Activated T-helper 1 cell treated with anti-CD3 and anti-CD28 coated beads, Interleukin-12 subunit alpha, Interleukin-12 subunit beta, Interleukin-2, Interleukin-4 antibody, amounts not matched to agents 30 ng/mL and 10 ng/mL and 1 ng/mL, durations not matched to agents 14 hours and 24 hours and 36 hours (primary cell): ENCODE results near the gene EXOC3L2. TPM values are rescaled to one million over a fixed set of nuclear protein-coding genes. Genes with fewer than 3 reads are reported as not detected.
"Not testable (repeated sequence)": the region's sequence is repeated elsewhere in the genome, so short reads cannot be mapped to it uniquely, and the experiment has no call there.

Experiments
- DNase-seq: peaks from one replicate; pipeline ENCODE4 v3.0.0; 2021; ENCODE audit warnings: low spot score
- H3K27ac Mint-ChIP-seq: one replicate; pipeline ENCODE4 v1.8.0; 2021; ENCODE audit warnings: mild to moderate bottlenecking, mixed read lengths
- H3K27me3 Mint-ChIP-seq: one replicate; pipeline ENCODE4 v1.8.0; 2022; ENCODE audit warnings: mild to moderate bottlenecking, moderate library complexity, mixed read lengths; ENCODE audit not compliant: insufficient read depth
- H3K36me3 Mint-ChIP-seq: one replicate; pipeline ENCODE4 v1.8.0; 2021; ENCODE audit warnings: low read depth, mixed read lengths
- H3K4me1 Mint-ChIP-seq: one replicate; pipeline ENCODE4 v1.8.0; 2021; ENCODE audit warnings: low read depth, mixed read lengths
- H3K4me3 Mint-ChIP-seq: one replicate; pipeline ENCODE4 v1.8.0; 2021; ENCODE audit warnings: mild to moderate bottlenecking, moderate library complexity, mixed read lengths
- H3K9me3 Mint-ChIP-seq: one replicate; pipeline ENCODE4 v1.8.0; 2021; ENCODE audit warnings: mixed read lengths
- intact Hi-C: fragments of 100-400 bp; cut with micrococcal nuclease; formaldehyde crosslinking; loops from one replicate; pipeline ENCODE4 v1.15.1; 2024
- total RNA-seq: library from RNA; stranded (reverse); gene quantifications from 2 replicates; pipeline ENCODE4 v1.2.3, GENCODE V29; 2022

EXOC3L2 gene
- total RNA-seq, 1 donor from 2014 or later = not detected

DNA sequence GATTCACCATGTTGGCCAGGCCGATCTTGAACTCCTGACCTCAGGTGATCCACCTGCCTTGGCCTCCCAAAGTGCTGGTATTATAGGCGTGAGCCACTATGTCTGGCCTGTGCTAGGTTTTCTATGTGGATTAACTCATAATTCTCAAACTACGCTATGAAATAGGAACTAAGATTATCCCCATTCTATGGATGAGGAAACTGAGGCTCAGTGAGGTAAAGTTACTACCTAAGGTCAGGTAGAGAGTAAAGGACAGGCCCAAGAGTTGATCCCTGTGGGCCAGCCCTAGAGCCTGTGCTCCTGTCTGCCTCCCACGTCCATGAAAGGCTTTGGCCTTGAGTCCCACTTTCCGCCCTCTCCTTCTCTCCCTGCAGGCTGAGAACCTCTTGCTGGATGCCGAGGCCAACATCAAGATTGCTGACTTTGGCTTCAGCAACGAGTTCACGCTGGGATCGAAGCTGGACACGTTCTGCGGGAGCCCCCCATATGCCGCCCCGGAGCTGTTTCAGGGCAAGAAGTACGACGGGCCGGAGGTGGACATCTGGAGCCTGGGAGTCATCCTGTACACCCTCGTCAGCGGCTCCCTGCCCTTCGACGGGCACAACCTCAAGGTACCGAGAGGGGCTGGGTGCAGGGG, 26.0 kb upstream of the EXOC3L2 start:
- peaks cover 10% of the 10 kb centered on the region for H3K36me3 Mint-ChIP-seq
- intact Hi-C loops = no loop called here
- DNase-seq = no peak
- H3K4me1 Mint-ChIP-seq = no peaks in the 10 kb centered on the region
- no peaks in the 10 kb centered on the region for H3K27me3 Mint-ChIP-seq
- H3K4me3 Mint-ChIP-seq = no peak overlapping the region
- no peaks in the 10 kb centered on the region for H3K9me3 Mint-ChIP-seq
- H3K27ac Mint-ChIP-seq = no peak overlapping the region

DNA sequence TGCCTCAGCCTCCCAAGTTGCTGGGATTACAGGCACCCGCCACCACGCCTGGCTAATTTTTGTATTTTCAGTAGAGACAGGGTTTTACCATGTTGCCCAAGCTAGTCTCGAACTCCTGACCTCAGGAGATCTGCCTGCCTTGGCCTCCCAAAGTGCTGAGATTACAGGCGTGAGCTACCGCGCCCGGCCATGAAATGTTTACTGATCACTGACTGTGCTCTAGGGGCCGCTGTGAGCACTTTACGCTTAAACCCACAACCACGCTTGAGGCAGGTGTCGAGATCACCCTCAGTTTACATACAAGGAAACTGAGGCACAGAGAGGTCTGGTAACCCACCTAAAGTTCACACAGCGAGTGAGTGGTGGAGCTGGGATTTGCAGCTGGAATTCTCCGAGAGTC, 24.7 kb upstream of the EXOC3L2 start:
- H3K9me3 Mint-ChIP-seq, DNase-seq, intact Hi-C loops, H3K27me3 Mint-ChIP-seq, H3K27ac Mint-ChIP-seq, H3K4me3 Mint-ChIP-seq, H3K36me3 Mint-ChIP-seq, H3K4me1 Mint-ChIP-seq: not testable (repeated sequence)

DNA sequence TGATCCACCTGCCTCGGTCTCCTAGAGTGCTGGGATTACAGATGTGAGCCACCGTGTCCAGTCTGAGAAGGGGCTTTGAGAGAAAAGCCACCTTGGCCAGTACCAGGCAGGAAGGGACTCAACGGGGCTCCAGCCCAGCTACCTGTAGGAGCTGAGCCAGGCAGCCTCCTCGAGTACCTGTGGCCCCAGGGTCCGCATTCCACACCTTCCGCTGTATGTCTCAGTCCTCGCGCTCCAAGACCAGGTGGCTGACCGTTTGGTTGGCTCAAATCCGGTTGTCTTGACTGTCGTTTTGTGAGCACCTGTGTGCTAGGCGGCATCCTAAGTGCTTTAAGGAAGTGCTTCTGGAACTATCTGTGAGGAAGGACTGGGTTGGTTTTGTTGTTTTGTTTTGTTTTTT, 22.1 kb upstream of the EXOC3L2 start:
- no peak overlapping the region for H3K4me3 Mint-ChIP-seq
- H3K4me1 Mint-ChIP-seq = no peaks in the 10 kb centered on the region

DNA sequence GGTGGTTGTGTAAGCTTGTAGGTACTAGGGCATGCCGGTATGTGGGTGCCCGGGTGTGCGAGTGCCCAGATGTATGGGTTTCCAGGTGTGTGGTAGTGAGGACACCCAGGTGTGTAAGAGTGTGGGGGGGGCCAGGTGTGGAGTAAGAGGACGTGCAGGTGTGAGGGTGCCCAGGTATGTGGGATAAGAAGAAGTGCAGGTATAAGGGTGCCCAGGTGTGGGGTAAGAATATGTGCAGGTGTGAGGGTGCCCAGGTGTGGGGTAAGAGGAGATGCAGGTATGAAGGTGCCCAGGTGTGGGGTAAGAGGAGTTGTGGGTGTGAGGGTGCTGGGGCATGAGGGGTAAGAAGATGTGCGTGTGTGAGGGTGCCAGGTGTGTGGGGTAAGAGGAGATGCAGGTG, 20.2 kb upstream of the EXOC3L2 start:
- no peaks in the 10 kb centered on the region for H3K9me3 Mint-ChIP-seq
- no peaks in the 10 kb centered on the region for H3K27me3 Mint-ChIP-seq
- no peaks in the 10 kb centered on the region for H3K36me3 Mint-ChIP-seq
- H3K27ac Mint-ChIP-seq = no peak overlapping the region
- no peaks in the 10 kb centered on the region for H3K4me1 Mint-ChIP-seq
- intact Hi-C loops = no loop called here
- DNase-seq = no peak
- H3K4me3 Mint-ChIP-seq = no peak overlapping the region

More for the DNA sequence above, 22.1 kb upstream of the EXOC3L2 start:
- no peak for DNase-seq
- intact Hi-C loops = no loop called here
- Mint-ChIP-seq H3K36me3 (peaks cover 3% of the 10 kb centered on the region), H3K27me3 (no peaks in the 10 kb centered on the region), H3K27ac (no peak overlapping the region), H3K9me3 (no peaks in the 10 kb centered on the region)

DNA sequence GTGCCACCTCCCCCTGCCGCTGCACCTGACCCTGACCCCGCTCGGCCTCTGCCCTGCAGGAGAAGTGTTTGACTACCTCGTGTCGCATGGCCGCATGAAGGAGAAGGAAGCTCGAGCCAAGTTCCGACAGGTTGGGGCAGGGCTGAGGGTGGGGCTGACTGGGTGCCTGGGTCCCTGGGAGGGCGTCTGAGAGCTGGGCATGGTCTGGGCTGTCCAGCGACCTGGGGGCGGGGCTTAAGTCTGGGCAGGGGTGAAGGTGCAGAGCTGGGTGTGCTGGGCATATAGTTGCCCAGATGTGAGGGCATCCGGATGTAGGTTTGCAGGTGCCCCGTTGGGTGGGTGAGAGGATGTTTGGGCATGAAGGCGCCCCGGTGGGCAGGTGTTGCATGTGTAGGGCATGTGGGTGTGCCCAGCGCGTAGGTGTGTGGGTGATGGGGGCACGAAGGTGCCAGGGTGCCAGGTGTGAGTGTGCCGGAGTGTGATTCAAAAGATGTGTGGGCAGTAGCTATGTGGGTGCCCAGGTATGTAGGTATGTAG, 19.6 kb upstream of the EXOC3L2 start:
- H3K27me3 Mint-ChIP-seq = no peaks in the 10 kb centered on the region
- intact Hi-C loops = no loop called here
- DNase-seq = no peak
- no peaks in the 10 kb centered on the region for H3K4me1 Mint-ChIP-seq
- no peak overlapping the region for H3K4me3 Mint-ChIP-seq
- H3K36me3 Mint-ChIP-seq = no peaks in the 10 kb centered on the region
- H3K27ac Mint-ChIP-seq = no peak overlapping the region
- H3K9me3 Mint-ChIP-seq = no peaks in the 10 kb centered on the region

DNA sequence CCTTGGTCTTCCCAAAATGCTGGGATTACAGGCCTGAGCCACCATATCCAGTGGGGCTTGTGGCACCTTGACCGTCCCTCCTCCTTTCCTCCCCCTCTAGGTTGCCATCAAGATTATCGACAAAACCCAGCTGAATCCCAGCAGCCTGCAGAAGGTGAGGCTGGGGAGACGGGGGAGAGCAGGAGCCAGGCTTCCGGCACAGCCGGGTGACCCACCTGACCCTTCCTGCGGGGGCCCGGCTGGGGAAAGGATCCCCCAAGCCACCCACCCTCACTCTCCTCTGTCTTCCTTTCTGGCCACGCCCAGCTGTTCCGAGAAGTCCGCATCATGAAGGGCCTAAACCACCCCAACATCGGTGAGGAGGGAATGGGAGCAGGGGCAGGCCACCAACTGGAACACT, 17.8 kb upstream of the EXOC3L2 start:
- intact Hi-C loops = no loop called here
- DNase-seq = no peak
- Mint-ChIP-seq H3K4me1 (no peaks in the 10 kb centered on the region), H3K4me3 (no peak overlapping the region), H3K9me3 (no peaks in the 10 kb centered on the region), H3K36me3 (no peaks in the 10 kb centered on the region), H3K27ac (no peak overlapping the region), H3K27me3 (no peaks in the 10 kb centered on the region)

DNA sequence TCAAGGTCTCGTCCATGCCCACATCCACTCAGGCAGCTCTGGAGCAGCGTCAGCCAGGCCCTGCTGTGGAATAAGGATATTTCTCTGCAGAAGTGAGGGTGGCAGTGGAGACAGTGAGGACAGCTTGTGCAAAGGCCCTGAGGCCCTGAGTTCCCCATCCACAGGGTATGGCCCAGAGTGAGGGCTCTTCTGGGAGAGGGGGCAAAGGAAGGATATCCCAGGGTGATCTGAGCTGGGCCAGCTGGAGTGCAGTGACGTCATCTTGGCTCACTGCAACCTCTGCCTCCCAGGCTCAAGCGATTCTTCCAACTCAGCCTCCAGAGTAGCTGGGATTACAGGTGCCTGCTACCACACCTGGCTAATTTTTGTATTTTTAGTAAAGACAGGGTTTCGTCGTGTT, 17.4 kb upstream of the EXOC3L2 start:
- no peaks in the 10 kb centered on the region for H3K27me3 Mint-ChIP-seq
- no peaks in the 10 kb centered on the region for H3K9me3 Mint-ChIP-seq
- no peaks in the 10 kb centered on the region for H3K4me1 Mint-ChIP-seq
- H3K4me3 Mint-ChIP-seq = no peak overlapping the region
- DNase-seq = no peak
- intact Hi-C loops = no loop called here
- no peaks in the 10 kb centered on the region for H3K36me3 Mint-ChIP-seq
- H3K27ac Mint-ChIP-seq = no peak overlapping the region

DNA sequence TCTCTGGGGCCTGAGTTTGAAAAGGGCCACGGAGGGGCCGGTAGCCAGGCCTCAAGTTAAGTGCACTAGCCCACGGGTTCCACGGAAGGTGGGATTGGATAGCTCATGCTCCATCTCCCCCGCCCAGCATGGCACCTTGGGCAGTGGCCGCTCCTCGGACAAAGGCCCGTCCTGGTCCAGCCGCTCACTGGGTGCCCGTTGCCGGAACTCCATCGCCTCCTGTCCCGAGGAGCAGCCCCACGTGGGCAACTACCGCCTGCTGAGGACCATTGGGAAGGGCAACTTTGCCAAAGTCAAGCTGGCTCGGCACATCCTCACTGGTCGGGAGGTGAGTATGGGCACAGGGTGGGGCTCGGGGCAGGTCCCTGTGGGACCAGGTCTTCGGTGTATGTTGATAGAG, 13.7 kb upstream of the EXOC3L2 start:
- Mint-ChIP-seq H3K4me3 (no peak overlapping the region), H3K27me3 (no peaks in the 10 kb centered on the region), H3K36me3 (no peaks in the 10 kb centered on the region), H3K27ac (no peak overlapping the region), H3K4me1 (no peaks in the 10 kb centered on the region), H3K9me3 (no peaks in the 10 kb centered on the region)
- intact Hi-C loops = no loop called here
- no peak for DNase-seq

DNA sequence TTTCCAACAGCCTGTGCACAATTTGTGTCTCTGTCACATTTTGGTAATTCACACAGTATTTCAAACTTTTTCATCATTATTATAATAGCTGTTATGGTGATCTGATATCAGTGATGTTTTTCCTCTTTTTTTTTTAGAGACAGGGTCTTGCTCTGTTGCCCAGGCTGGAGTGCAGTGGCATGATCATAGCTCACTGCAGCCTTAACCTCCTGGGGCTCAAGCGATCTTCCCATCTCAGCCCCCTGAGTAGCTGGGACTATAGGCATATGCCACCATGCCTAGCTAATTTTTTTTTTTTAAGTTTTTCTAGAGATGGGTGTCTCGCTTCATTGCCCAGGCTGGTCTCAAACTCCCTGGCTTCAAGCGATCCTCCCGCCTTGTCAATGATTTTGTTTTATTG, 11.6 kb upstream of the EXOC3L2 start:
- no peak overlapping the region for H3K4me3 Mint-ChIP-seq
- no peak overlapping the region for H3K27ac Mint-ChIP-seq
- no peak for DNase-seq
- intact Hi-C loops = no loop called here
- H3K36me3 Mint-ChIP-seq = no peaks in the 10 kb centered on the region
- H3K4me1 Mint-ChIP-seq = peaks cover 13% of the 10 kb centered on the region
- H3K27me3 Mint-ChIP-seq = no peaks in the 10 kb centered on the region
- no peaks in the 10 kb centered on the region for H3K9me3 Mint-ChIP-seq

DNA sequence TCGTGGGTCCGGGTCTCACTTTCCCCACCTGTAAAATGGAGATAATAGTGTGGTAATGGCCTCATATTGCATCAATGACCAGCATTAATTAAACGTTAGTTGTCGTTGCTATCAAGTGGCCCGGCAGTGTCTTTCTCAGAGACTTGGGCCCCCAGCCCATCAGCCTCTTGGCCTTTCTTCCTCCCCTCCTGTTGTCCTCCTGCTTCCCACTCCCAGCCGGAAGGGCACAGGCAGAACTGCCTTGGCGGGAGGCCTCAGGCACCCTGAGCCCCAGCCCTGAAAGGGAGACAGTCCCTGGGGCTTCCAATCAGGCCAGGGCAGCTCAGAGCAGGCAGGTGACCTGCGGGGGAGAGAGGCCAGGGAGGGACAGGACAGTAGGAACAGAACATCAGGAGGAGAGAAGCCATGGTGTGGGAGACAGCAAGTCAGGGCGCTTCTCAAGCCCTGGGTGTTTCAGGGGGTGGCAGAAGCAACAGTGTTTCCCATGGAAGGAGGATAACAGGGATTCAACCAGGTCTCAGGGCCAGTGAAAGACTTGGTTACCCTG, 10.5 kb upstream of the EXOC3L2 start:
- Mint-ChIP-seq H3K9me3 (no peaks in the 10 kb centered on the region), H3K4me3 (no peak overlapping the region), H3K4me1 (peaks cover 17% of the 10 kb centered on the region), H3K36me3 (no peaks in the 10 kb centered on the region), H3K27ac (no peak overlapping the region), H3K27me3 (no peaks in the 10 kb centered on the region)
- no peak for DNase-seq
- intact Hi-C loops = no loop called here

DNA sequence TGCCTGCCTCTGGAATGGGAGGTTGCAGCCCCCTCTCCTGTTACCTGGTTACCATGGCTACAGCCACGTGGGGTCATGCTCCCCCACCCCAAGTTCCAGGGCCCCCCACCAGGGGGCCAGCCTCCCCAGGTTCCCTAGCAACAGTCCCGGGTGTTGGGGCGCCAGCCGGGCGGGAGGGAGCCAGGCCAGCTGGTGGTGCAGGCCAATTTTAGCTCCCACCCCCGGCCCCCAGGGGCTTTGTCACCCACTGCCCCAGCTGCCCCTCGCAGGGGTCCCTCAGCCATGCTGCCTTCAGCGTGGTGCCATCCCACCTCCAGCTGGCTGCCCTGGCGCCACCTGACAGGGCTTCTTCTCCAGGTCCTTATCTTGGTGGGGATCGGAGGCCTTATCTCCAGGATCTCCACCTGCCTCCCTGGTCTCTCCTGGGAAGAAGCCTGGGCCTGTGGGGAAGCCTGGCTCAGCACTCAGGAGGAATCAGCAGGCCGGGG, 8.9 kb upstream of the EXOC3L2 start:
- intact Hi-C loops = loop anchor here (5.0 kb wide), 2 partner anchors 177 to 233 kb away; partner anchors contain the start of genes GEMIN7 and ZNF296
- Mint-ChIP-seq H3K4me3 (peak overlapping the region; percentile 75), H3K9me3 (no peaks in the 10 kb centered on the region), H3K4me1 (peaks cover 19% of the 10 kb centered on the region), H3K27me3 (peaks cover 2% of the 10 kb centered on the region), H3K27ac (no peak overlapping the region), H3K36me3 (no peaks in the 10 kb centered on the region)
- DNase-seq = no peak

DNA sequence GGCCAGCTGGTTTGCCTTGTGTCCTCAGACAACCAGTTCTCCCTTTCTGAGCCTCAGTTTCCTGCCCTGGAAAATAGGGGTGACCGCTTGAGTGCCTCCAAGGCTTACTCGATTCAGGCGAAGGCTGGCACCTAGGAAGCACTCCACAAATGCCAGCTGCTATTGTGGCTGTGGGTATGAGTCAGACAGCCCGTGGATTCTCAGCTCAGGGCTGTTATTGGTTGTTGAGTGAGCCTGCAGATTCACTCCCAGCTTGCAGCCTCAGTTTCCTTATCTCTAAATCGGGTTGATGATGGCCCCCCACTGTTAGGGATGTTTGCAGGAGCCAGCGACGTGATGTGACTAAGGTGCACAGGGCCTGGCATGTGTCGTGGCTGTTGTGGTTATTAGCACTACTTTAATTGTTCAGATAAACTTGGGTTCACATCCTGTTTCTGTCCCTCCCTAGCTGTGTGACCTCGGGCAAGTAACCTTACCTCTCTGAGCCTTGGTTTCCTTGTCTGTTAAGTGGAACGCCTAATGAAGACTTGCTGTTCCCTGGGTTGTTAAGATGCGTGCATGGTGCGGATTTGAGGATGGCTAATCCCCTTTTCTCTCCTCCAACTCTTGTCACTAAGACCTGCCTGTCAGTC, 8.3 kb upstream of the EXOC3L2 start:
- no peaks in the 10 kb centered on the region for H3K36me3 Mint-ChIP-seq
- DNase-seq = no peak
- no peak overlapping the region for H3K27ac Mint-ChIP-seq
- H3K27me3 Mint-ChIP-seq = peaks cover 2% of the 10 kb centered on the region
- no peaks in the 10 kb centered on the region for H3K9me3 Mint-ChIP-seq
- intact Hi-C loops = loop anchor here (5.0 kb wide), 2 partner anchors 176 to 234 kb away; partner anchors contain the start of genes GEMIN7 and ZNF296
- peak overlapping the region; percentile 75 for H3K4me3 Mint-ChIP-seq
- H3K4me1 Mint-ChIP-seq = peaks cover 19% of the 10 kb centered on the region
